Kidney capillary endothelial cell (primary cell): ENCODE results near the gene GALM.
A peak's percentile ranks its signal among the peaks of the same experiment; 100 is the strongest.
"Not testable (repeated sequence)": the region's sequence is repeated elsewhere in the genome, so short reads cannot be mapped to it uniquely, and the experiment has no call there.

Experiments used
- DNase-seq: peaks from one replicate; pipeline ENCODE4 v3.0.0-alpha.2; 2018; ENCODE audit warnings: low spot score

GALM gene

DNA sequence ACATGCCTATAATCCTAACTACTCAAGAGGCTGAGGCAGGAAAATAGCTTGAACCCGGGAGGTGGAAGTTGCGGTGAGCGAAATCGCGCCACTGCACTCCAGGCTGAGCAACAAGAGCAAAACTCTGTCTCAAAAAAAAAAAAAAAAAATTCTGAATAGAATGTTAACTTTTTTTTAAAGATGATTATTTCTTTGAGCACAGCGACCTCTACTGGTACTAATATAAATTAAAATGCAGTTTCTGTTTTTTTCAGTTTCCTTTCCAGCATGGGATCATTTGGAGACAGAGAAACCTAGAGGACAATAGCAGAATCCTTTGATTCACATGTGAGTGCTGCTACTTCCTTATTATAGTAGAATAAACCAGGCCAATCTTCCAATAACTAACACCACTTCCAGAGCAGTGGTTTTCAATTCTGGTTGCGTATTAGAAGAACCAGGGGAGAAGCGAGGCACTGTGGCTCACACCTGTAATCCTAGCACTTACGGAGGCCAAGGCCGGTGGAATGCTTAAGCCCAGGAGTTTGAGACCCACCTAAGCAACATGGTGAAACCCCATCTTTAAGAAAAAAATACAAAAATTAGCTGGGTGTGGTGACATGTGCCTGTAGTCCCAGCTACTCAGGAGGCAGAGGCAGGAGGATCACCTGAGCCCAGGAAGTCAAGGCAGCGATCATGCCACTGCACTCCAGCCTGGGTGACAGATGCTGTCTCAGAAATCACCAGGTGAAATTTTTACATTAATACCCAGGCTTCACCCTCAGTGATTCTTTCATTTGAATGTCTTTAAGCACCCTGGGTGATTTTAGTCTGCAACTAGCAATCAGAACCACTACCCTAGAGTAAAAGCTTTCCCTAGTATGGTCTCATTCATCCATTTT, 75.2 kb downstream of the GALM start:
- peak; percentile 75 for DNase-seq

DNA sequence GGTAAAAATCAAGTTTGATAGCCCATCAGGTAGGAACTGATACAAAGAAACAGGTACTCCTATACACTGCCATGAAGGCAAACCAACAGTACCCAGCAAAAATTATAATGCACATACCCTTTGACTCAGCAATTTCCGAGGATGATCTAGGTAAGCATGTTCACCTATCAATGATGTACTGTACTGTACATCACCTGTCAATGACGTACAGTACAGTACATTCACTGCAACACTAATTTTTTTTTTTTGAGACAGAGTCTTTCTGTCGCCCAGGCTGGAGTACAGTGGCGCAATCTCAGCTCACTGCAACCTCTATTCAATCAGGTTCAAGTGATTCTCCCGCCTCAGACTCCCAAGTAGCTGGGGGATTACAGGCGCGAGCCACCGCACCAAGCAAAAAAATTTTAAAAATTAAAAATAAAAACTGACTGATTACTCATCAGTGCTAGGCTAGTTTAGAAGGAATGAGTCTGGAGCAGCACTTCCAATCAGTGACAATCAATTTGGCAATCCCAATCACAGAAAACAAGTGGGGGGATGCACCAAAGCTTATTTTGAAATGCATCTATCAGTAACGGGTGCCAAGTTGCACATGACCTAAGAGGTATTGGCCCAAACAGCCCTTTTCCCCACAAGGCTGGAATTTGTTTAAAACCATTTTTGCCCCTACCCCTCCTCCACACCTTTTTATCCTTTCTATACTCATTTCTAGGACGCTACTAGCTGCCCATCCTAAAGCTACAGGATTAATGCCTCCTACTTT, 77.1 kb downstream of the GALM start:
- DNase-seq = no peak

DNA sequence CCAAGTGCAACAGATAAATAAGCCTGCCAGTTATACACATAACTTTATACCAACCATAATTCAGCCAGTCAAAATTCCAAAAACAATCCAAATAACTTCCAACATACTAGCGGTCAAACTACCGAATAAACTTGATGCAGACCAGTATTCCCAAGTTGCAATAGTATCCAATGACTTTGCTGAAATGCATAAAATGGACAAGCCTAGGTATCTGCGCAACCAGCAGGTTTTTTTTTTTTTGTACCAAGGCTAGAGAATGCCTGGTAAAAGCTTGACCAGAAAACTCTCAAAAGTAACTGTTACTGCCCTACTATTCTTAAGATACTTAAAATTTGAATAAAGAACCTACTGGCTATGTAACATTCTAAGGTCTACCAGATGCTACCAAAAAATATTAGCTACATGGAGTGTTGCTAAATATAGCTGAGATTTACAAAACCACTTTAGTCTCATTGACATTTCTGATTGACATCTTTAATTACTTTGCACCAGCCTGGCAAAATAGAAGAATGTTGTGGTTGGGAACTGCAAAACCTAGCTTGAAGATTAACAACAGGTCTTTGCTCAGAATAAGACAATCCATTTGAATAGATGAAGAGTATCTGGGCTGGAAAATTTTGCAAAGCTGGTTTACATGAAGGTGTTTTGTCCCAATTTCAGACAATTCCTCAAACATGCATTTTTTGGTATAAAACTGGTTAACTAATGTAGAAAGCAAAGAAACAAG, 77.9 kb downstream of the GALM start:
- no peak for DNase-seq

DNA sequence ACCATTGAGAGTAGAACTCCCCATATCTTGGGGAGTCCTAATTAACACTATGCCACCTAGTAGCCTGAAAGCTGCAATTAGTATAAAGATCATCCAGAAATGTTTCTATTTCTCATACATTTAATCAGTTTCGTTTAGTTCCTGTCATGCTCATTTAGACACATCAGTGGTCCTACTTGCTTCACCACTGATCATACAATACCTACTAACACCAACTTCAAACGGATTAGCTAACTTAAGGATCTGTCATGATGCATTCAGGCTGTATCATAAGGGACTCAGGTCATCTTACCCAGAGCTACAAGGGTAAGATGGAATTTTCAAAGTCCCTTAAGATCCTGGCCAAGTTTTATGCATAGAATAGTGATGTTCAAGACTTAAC, 78.5 kb downstream of the GALM start:
- DNase-seq = no peak

DNA sequence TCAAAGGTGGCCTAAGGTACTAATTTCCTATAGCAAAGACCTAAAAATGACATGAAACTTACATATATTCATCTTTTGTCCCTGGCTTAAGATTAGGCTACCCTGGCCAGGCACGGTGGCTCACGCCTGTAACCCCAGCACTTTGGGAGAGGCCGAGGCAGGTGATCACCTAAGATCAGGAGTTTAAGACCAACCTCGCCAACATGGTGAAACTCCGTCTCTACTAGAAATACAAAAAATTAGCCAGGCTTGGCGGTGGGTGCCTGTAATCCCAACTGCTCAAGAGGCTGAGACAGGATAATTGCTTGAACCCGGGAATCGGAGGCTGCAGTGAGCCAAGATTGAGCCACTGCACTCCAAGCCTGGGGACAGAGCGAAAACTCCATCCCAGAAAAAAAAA, 79.4 kb downstream of the GALM start:
- DNase-seq = no peak

DNA sequence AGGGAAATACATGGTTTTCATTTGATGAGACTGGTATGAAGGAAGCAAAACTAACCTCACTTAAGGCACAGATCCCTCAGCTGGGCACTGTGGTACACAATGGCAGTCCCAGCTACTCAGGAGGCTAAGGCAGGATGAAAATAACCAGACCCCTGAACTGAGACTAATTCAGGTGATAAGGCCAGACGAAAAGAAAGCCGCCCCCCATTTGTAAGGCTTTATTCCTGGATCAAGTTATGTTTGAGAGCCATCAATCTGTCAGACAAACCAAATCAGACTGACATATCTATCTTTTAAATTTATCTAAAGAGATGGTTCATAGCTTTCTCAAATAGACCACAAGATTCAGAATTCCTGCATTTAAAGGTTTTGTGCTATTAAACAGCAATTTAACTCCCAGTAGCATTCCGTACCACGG, 81.1 kb downstream of the GALM start:
- no peak for DNase-seq

DNA sequence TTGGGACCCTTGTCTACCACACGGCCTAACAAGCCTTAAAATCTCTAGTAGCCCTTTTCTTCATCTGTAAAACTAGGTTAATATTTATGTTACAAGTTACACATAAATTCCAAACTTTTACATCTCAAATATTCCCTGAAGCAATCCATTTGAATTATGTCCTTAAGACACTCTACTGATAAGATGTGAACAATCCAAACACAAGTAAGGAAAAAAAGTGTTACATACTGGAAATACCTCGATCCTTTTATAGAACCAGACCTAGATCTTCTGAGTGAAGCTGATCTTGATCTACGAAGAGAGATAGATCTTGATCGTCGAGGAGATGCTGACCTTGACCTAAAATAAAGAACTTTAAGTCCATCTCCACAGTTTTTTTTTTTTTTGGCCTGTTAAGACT, 81.9 kb downstream of the GALM start:
- DNase-seq = no peak

DNA sequence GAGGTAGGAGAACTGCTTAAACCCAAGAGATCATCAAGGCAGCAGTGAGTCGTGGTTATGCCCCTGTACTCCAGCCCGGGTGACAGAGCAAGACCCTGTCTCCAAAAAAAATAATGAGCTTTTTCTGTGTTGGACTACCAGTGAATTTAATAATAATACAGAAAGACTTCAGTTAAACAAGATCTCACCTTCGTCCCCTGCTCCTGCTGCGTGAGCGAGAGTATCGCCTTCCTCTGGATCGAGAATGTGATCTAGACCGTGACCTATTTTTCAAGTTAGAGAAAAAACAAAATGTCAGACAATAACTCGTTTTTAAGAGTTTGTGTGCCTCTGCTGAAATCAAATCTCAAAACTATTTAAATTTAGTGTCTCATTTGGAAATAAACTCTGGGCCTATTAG, 82.5 kb downstream of the GALM start:
- no peak for DNase-seq

DNA sequence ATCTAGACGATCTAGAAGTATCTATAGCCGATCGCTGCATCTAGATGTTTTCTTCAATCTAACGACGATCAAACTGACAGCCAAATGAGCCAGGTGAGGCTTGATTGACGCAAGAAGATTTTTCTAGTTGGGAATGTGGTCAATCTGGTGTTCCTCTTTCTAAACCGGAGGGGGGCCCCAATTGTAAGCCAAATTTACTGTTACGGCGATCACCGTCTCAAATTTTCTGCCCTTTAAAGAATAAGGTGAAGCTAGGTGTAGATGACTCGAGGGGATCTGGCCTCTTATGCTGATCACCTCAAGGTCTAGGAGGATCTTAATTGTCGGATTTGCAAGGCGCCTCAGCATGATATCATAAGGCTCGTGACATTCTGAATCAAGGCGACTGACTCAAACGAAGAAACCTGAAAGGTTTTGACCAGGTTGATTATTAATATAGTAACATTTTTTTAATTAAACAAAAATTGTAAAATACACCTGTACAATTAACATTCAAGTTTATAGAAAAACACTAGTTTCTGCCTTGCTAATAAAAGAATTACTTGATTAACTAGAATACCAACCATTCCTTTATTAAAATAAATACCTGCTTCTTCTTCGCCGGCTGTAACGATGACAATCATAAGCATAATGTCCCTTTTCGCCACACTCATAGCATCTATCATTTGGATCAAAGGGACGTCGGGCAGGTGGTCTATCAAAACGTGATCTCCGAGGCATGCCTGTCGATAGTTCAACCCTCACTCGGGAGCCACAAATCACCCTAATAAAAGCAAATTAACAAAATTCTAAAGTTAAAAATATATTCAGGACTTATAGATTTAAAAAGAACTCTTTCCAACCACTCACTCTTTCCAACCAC, 83.3 kb downstream of the GALM start:
- no peak for DNase-seq

DNA sequence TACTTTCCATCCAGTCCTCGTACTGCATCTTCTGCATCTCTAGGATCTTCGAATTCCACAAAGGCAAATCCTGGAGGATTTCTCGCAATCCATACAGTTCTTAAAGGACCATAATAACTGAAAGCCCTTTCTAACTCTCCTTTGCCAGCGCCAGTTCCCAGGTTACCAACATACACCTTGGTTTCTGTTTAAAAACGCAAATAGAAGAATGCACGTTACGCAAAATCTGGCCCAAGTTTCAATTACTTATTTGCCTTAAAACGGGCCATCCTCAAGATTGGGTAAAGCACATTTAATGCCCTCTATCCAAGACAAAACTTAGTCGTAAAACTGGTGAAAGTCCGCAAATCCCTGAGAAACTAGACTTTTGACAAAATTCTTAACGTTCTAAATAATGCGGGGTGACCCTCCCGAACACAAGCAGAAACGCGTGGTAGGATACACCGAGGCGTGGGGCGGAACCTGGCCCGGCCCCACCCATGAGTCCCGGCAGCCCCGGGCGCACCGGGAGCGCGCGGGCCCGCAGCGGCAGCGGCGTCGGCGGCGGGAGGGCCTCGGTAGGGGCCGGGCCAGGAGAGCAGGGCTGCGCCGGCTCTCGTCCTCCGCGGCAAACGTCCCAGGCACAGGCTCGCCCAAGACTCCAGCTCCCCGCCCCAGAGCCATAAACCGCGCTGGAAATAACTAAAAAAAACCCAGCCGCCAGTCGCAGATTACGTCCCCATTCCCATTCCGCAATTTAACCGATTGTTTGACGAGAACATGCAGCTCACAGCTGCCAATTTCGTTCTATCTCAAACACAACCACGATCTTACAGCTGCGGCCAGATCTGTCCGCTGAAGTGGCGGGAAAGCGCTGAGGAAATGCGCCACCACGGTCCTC, 84.3 kb downstream of the GALM start:
- no peak for DNase-seq

DNA sequence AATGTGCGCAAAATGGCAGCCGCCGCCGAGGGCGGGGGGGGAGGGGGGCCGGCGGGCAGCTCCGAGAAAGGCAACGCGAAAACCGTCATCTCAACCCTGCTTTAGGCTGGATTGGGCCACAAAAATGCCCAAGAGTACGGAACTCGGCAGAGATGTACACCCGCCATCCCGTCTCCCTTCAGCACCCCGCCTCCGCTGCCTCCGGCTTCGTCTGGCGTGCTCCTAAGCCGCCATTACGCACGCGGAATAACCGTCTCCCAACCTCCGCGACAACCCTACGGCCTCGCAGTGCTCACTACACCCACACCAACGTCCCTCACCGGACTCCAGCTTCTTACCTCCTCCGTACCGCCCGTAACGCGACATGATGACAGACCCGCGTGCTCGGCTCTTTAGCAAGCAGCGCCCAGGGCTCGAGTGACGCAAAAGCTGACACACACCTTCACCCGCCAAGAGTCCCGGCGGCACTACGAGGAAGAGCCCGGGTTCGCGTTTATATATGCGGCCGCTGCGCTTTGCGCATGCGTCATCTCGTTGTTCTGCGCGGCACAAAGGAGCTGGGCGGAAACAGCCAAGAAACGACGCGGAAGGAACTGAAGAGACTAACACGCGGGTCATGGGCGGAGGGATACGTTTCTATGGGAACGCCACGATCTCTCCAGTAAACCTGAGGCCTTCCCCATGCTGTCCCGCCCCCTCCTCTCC, 85.1 kb downstream of the GALM start, which contains the start of gene SRSF7:
Gene SRSF7, minus strand, starts transcription at position 471 of the 705 bp plus-strand sequence. Its CDS starts 105 bp downstream, at position 366.
- peak; percentile 95 for DNase-seq

DNA sequence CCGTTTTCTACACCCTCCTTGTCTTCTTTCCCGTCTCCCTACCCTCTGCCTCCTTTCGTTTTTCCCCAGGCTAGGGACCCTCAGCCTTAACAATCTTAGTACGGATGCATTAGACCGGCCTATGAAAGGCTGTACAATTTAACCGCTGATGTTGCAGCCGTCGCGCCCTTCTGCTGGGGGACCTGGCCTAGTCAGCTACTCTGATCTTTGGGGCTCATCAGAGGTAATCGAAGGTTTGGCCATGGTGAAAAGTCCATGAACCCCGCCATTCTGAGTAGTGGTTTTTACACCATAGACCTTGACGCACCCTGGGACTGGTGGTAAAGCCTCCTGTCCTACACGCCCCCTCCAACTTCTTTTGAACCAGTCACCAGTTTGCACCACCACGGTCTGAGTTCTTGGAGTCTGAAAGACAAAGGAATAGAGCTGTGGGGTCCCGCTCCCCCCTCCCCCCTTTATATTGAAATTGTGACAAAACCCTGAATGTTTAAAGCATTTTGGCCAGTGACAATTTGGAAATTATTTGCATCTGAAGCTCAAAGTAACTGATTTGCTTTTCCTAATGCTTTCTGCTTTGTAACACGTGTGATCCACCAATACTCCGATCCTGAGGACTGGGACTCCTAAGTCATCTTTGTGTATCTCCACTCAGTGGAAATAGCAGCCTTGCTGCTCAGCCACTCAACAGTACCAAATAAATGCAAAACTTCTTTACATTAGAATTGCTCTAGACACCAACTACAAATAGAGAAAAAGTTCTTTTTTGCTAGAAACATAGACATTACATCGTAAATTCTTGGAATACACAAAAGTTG, 85.9 kb downstream of the GALM start:
- DNase-seq = no peak

DNA sequence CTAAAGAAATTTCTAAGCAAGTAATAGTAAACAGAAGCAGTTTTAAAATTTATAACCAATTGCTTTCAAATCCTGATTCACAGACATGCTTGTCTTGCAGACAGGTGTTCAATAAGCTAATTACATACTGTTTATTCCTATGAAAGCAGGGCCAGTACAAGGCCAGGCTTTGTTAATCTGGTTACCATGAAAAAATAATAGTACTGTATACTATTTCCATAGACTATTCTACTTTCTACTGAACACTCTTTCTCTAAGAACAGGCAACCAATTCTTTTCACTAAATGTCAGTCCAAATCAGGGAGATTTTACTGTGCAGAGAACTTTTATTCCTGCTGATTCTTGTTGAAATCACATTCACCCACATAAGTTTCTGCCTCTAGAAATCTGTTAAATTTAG, 88.1 kb downstream of the GALM start:
- no peak for DNase-seq

DNA sequence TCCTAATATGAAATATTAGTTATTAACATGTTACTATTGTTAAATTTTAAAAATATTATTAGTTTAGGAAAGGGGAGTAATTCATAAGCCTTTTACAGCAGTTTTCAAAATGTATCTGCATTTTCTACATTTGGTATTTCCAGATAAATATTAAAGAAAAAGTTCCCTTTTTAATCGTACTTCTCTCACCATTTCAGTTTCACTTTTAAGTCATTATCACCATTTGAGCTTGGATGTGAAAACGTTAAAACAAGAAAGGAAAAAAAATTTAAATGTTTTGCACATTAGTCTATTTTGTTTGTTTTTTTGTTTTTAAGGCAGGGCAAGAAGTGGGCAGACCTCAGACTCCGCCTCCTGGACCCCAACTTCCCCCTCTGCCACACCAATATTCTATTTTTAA, 88.6 kb downstream of the GALM start:
- no peak for DNase-seq

DNA sequence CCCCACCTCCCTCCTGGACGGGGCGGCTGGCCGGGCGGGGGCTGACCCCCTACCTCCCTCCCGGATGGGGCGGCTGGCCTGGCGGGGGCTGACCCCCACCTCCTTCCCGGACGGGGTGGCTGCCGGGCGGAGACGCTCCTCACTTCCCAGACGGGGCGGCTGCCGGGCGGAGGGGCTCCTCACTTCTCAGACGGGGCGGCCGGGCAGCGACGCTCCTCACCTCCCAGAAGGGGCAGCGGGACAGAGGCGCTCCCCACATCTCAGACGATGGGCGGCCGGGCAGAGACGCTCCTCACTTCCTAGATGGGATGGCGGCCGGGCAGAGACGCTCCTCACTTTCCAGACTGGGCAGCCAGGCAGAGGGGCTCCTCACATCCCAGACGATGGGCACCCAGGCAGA, 90.0 kb downstream of the GALM start:
- DNase-seq = not testable (repeated sequence)

DNA sequence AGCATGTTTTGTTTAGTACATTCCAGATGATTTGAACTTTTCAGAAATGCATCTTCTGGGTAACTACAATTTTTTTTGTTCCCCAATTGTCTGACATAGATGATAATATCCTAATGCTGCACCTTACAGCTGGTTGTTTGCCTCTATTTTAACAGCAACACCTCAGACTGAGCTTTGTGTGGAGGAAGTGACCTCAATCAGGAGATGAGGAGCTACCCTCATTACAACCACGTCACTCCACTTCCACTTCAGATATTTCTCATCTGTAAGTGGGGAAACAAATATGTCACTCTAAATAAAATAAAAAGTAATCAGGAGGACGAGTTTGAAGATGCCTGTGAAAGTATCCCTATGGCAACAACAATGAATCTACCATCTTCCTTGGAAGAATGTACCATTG, 97.3 kb downstream of the GALM start:
- no peak for DNase-seq

DNA sequence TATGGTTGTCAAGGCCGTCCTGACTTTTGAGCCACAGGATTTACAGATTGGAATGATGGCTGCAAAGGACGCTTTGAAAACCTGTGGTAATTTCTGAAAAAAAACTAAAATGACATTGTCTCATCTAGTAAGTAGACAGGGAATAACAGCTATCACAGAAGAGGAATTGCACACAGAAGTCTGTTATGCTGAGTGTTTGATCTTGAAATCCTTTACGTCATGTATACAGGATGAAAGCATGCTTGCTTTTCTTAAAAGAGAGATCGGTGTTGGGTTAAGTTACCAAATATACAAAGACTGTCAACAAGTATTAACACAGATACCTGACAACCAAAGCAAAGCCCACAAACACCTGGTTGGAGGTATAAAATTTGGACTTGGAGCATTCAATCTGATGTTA, 97.8 kb downstream of the GALM start:
- DNase-seq = no peak

DNA sequence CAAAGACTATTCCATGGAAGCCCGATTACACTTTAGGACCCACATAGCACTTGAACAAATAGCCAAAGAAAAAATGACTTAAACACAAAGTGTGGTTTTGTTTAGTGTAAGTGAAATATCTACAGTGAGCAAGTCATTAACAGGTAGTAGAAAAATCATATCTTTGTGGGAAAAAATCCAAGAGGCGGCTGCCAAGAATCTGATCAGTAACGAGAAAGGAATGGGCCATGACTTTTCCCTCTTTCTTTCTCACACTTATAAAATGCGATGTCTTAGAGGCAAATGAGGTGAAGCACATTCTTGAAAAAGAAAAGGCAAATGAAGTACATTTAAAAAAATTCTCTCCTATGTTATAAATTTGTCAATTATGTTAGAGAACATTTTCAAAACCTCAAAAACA, 99.2 kb downstream of the GALM start:
- no peak for DNase-seq

DNA sequence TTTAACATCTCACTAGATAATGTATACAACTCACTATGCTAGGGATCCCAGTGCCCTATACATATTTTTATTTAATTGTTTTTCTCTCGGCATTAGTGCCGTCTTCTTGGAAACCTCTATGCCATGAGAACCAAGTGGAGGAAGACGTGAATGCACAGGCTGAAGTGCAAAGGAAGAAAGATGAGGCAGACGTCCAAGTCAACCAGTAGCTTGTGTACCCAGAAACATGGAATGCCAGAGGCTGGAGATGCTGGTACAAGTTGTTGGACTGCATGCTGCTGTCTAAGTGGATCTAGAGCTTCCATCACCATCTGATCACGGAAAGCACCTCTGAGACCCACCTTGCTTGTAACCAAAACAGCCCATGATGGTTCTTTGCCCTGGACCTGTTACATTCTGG, 99.6 kb downstream of the GALM start:
- no peak for DNase-seq
